Skin epidermis (tissue), 12 donors: ENCODE results near the gene GLB1L.
A peak's percentile ranks its signal among the peaks of the same experiment; 100 is the strongest.
"Not testable (repeated sequence)": the region's sequence is repeated elsewhere in the genome, so short reads cannot be mapped to it uniquely, and the experiment has no call there.

Experiments
- H3K27ac ChIP-seq, 21 experiments: fragments of 200-600 bp; sonication (generic) in 11 of 21; one replicate each; pipeline ENCODE4 v1.5.0; 2020; ENCODE audit warnings: mild to moderate bottlenecking in 3 of 21, inconsistent platforms in 2 of 21, moderate library complexity in 2 of 21
- H3K4me3 ChIP-seq, 7 experiments: fragments of 200-600 bp; sonication (generic) in 2 of 7; one replicate each; pipeline ENCODE4 v1.5.0; 2020; ENCODE audit warnings: inconsistent platforms in 2 of 7, mild to moderate bottlenecking in 2 of 7, moderate library complexity in 1 of 7

GLB1L gene

GRCh38 chr2:219245148-219245898 lies at the start of gene GLB1L, which contains the start of gene STK16:
Gene GLB1L, minus strand, starts transcription at chr2:219245444. Its CDS starts 1,871 bp downstream, at chr2:219243573.
Gene STK16, plus strand, starts transcription at chr2:219245479. Its CDS starts 521 bp downstream, at chr2:219246000.
- Histone ChIP-seq H3K4me3 (peak within 1 kb of the TSS; percentile 66 to 92 (median 76)), H3K27ac (peak within 1 kb of the TSS; percentile 71 to 99 (median 93))

- peak overlapping the region in 20 of 21 experiments; percentile 31 to 87 (median 76) for H3K27ac ChIP-seq
- peak overlapping the region; percentile 11 to 41 (median 28) for H3K4me3 ChIP-seq
These were observed 49.4 kb upstream of the GLB1L start for GRCh38 chr2:219294356-219295351.

- Histone ChIP-seq H3K4me3 (no peak overlapping the region), H3K27ac (no peak overlapping the region)
These were observed 48.5 kb upstream of the GLB1L start for GRCh38 chr2:219293736-219294231.

DNA sequence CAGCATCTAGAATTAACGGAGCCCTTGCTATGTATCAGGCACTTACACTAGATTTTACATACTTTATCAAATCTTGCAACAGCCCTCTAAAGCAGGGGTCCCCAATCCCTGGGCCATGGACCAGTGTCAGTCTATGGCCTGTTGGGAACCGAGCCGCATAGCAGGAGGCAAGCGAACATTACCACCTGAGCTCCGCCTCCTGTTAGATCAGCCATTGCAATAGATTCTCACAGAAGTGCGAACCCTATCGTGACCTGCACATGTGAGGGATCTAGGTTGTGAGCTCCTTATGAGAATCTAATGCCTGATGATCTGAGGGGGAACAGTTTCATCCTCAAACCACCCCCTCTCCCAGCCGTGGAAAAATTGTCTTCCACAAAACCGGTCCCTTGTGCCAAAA lies 47.4 kb upstream of the GLB1L start:
- Histone ChIP-seq H3K27ac (no peak overlapping the region), H3K4me3 (no peak overlapping the region)

DNA sequence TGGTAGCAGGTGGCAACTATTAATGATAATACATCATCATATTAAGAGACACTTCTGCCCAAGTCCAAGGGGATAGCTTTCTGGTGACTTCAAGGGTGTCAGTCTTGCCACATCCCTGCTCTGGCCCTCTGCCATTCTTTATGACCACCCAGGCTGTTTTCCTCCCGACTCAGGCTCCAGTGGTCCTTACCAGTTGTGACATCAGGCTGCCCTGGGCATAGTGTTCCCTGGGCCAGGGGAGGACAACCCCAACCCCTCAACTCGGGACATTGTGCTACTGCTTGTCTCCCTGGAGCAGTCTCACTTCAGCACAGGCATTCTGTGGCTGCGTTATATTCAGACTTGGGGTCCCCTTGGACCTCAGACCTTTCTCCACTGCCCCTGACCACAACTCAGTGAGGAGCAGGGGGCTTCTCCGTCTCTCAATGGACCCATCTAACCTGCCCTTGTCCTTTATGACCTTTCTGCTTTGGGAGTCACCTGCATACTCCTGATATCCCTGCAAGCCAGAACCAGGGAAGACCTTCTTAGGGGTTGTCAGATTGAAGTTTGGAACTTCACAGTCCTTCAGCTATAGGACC lies 46.8 kb upstream of the GLB1L start:
- H3K27ac ChIP-seq, result no peak overlapping the region
- H3K4me3 ChIP-seq, result no peak overlapping the region

GRCh38 chr2:219291394-219291793 lies 46.1 kb upstream of the GLB1L start:
- no peak overlapping the region for H3K4me3 ChIP-seq
- H3K27ac ChIP-seq, result peak overlapping the region in 1 of 21 experiments; percentile 5

DNA sequence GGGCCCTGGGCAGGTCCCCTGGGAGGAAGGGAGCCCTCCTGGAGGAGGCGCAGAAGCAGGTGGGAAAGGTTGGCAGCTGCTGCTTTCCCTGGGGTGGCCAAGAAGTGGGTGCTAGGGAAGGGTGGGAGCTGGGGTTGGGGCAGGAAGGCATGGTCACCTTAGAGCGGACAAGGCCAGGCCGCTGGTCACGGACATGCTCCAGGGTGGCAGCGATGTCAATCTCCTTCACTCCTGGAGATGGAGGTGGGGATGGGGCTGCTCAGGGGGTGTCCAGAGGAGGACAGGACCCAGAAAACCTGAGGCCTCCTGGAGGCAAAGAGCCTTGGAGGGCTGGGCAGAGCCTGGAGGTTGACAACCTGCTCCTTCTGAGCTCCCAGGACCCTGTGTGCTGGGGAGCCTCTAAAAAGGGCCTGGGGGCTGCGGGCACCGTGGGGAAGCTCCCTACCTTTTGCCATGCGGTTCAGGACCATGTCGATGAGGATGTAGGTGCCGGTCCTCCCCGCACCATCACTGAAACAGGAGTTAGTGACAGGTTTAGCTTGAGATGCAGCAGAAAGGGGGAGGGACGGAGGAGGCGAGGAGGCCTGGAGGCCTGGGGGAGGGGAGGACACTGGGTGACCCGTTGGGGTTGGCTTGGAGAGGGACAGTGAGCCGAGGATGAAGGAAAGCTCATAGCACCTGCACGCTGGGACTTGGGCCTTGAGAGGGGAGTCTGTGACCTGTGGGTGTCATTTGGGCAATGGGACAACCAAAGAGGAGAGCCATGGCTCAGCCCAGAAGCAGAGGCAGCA lies 45.3 kb upstream of the GLB1L start:
- H3K27ac ChIP-seq, result peak overlapping the region in 15 of 21 experiments; percentile 9 to 90 (median 63)

DNA sequence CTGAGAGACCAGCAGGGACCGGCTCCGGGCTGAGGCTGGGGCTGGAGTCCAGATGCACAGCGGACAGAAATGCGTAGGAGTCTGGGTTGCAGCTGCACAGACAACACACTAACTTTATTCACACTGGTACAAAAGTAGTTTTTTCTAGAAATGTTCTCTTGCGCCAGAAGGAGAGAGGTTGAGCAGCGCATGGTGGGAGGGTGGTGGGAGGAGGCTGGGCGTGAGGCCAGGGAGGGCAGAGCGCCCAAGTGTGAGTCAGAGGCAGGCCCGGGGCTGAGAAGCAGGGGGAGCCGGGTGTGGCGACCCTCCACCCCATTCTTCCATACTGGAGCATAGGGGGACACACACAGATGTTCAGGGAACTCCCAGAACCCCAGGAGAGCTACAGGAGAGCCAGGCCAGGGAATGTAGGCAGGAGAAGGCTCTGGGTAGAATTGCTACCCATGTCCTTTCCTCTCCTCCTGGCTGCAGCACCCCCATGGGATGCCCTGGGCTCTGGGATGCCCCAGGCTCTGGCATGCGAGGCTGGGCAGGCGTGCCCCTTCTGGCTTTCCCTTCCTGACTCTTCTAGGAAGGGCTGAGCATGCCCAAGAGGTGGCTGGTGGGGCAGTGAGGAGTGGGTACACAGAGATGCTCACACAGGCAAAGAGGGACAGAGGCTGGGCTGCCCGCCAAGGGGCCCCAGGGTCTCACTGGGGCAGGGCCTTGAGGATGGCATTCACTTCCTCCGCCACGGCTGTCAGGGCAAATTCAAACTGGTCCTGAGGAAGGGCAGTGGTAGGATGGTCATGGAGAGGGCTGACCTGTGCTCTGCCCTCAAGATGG lies 44.5 kb upstream of the GLB1L start:
- Histone ChIP-seq H3K27ac (peak overlapping the region in 20 of 21 experiments; percentile 9 to 90 (median 48)), H3K4me3 (no peak overlapping the region)

More for the DNA sequence above, 45.3 kb upstream of the GLB1L start:
- H3K4me3 ChIP-seq, result no peak overlapping the region

- peak overlapping the region in 17 of 21 experiments; percentile 9 to 90 (median 49) for H3K27ac ChIP-seq
These were observed 43.9 kb upstream of the GLB1L start for GRCh38 chr2:219289195-219289536.

DNA sequence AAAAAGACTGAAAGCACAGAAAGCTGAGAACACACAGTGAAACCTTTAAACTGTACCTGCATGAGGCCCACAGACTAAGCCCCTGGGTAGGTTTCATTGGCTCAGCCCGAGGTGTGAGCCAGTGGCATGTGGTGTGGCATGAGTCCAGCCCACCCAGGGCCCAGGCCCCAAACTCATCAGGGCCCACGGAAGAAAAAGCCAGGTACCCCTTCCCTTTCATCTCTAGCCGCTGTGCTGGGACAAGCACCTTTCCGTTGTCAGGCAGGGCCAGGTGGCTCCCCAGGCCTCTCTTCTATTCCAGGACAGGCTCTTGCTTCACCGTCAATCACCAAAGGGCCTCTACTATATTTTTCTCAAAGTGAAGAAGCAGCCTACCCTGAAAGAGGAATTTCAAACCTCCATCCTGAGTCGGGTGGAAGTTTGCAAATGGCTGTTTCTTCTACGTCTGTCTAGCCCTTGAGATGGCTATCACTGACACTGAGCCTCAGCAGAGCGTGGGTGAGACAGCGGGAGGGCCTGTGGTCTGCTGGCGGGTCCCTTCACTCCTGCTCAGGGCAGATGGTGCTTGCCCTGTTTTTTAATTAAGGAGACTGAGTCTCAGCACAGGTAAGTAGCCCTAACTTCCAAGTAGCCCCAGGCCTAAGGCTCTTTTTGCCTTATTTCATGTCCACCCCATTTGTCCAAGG lies 42.5 kb upstream of the GLB1L start:
- Histone ChIP-seq H3K27ac (peak overlapping the region in 17 of 21 experiments; percentile 14 to 90 (median 74)), H3K4me3 (no peak overlapping the region)

More at GRCh38 chr2:219289195-219289536, 43.9 kb upstream of the GLB1L start:
- no peak overlapping the region for H3K4me3 ChIP-seq

GRCh38 chr2:219287116-219287440 lies 41.8 kb upstream of the GLB1L start:
- not testable (repeated sequence) for H3K4me3 ChIP-seq
- peak overlapping the region in 18 of 21 experiments; percentile 21 to 90 (median 76) for H3K27ac ChIP-seq

- H3K4me3 ChIP-seq, result no peak overlapping the region
- H3K27ac ChIP-seq, result peak overlapping the region in 18 of 21 experiments; percentile 21 to 90 (median 76)
These were observed 41.3 kb upstream of the GLB1L start for GRCh38 chr2:219286436-219287115.

GRCh38 chr2:219285894-219286425 lies 40.7 kb upstream of the GLB1L start:
- Histone ChIP-seq H3K27ac (peak overlapping the region in 19 of 21 experiments; percentile 29 to 90 (median 75)), H3K4me3 (no peak overlapping the region)

DNA sequence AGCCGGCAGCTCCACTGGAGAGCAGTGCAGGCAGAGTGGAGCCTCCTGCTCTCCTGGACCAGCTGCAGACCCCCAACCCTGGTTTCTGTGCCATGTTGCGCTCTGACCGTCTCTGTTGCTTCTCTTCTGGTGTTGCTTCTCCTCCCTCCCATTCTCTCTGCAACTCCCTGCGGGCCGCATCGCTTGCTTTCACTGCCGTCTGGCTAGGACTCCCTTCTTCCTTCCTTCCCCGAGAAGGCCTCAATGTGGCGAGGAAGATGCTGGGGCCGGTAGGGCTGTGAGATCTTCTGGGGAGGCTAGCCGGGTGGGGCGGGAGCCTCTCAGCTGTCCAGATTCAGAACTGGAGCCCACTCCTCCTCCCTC lies 40.1 kb upstream of the GLB1L start:
- H3K27ac ChIP-seq, result peak overlapping the region in 19 of 21 experiments; percentile 29 to 90 (median 75)
- no peak overlapping the region for H3K4me3 ChIP-seq

DNA sequence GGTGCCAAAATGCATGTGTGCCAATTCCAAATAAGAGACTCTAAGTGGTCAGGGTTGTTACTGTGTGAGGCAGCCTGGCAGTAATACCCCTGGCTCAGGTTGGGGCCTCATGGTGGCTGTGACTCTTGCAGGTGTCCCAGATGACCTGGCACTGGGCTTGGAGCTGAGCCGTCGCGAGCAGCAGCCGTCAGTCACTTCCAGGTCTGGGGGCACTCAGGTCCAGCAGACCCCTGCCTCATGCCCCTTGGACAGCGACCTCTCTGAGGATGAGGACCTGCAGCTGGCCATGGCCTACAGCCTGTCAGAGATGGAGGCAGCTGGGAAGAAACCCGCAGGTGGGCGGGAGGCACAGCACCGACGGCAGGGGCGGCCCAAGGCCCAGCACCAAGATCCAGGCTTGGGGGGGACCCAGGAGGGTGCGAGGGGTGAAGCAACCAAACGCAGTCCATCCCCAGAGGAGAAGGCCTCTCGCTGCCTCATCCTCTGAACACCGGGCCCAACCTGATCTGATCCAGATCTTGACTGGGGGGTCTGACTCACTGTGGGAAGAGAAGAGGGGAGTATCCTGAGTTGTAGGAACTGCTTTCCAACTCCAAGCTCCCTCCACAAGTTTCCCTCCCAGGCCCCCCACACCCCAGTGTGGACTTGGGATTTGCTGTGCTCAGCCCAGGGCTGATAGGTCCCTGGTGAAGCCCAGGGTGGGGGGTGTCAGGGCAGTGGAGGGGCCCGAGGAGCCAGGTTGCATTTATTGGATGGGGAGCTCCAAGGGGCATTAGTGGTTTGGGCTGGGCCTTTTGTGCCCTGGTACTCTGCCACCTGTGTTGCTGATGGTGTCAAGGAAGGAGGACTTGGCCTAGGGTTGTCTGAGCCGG lies 39.5 kb upstream of the GLB1L start:
- Histone ChIP-seq H3K27ac (peak overlapping the region in 17 of 21 experiments; percentile 6 to 90 (median 76)), H3K4me3 (no peak overlapping the region)
